K562 (cell line): ENCODE results near the gene CDC45.

ENCODE experiments used
- BCL6 ChIP-seq: fragments of 250-450 bp; sonication (Bioruptor Pico); IDR thresholded peaks from 2 replicates; pipeline ENCODE4 v1.4.0; 2020
- BRF1 ChIP-seq: IDR thresholded peaks from 3 replicates; pipeline ENCODE4 v1.6.1; 2011; ENCODE audit warnings: borderline replicate concordance, mild to moderate bottlenecking; ENCODE audit not compliant: insufficient read length; ENCODE audit errors: extremely low read depth
- ELF1 ChIP-seq: fragments of 200-800 bp; sonication (Bioruptor generic); IDR thresholded peaks from 2 replicates; pipeline ENCODE4 v1.6.1; 2016; ENCODE audit warnings: missing genetic modification characterization, missing compliant biosample characterization
- HDGF ChIP-seq: fragments of 450-650 bp; IDR thresholded peaks from 2 replicates; pipeline ENCODE4 v1.6.1; 2016
- KAT2B ChIP-seq: IDR thresholded peaks from one replicate; pipeline ENCODE4 v1.6.1; 2012; ENCODE audit warnings: low read depth, mild to moderate bottlenecking, control low read depth, inconsistent platforms, low read length, moderate library complexity
- POLR2A ChIP-seq: fragments of 450-650 bp; conservative IDR thresholded peaks from 2 replicates; pipeline ENCODE4 v1.6.1; 2016
- RBM25 ChIP-seq: fragments of 200-400 bp; formaldehyde crosslinking; IDR thresholded peaks from 2 replicates; pipeline ENCODE4 v1.6.1; 2018; ENCODE audit warnings: low read length, low read depth, moderate library complexity; ENCODE audit not compliant: severe bottlenecking
- SIX5 ChIP-seq, 2 experiments: IDR thresholded peaks; 2 replicates each; pipeline ENCODE4 v1.6.1; 2011; ENCODE audit warnings: low read length in 2 of 2, borderline replicate concordance in 1 of 2, low read depth in 1 of 2, mild to moderate bottlenecking in 1 of 2, moderate library complexity in 1 of 2; ENCODE audit not compliant: insufficient read depth in 1 of 2
- TARDBP ChIP-seq: fragments of 450-650 bp; IDR thresholded peaks from 2 replicates; pipeline ENCODE4 v1.6.1; 2016
- TF ChIP-seq, protein P1 (sequence below), 2 experiments: fragments of 450-650 bp; IDR thresholded peaks; 2 replicates each; pipeline ENCODE4 v1.6.1; 2016; ENCODE audit warnings: mild to moderate bottlenecking in 2 of 2, borderline replicate concordance in 1 of 2, low read depth in 1 of 2, moderate library complexity in 1 of 2
- TF ChIP-seq, protein P2 (sequence below): fragments of 450-650 bp; IDR thresholded peaks from 2 replicates; pipeline ENCODE4 v1.6.1; 2018; ENCODE audit not compliant: partially characterized antibody
- TF ChIP-seq, protein P3 (sequence below), 3 experiments: IDR thresholded peaks in 2 of 3; conservative IDR thresholded peaks in 1 of 3; 2 replicates each; pipeline ENCODE4 v1.5.1; 2011 to 2012; ENCODE audit warnings: low read length in 3 of 3, mild to moderate bottlenecking in 3 of 3, control low read depth in 2 of 3, improper control_type of control experiment in 1 of 3, inconsistent platforms in 1 of 3, low read depth in 1 of 3, mixed read lengths in 1 of 3, moderate library complexity in 1 of 3; ENCODE audit not compliant: insufficient read depth in 2 of 3
- TF ChIP-seq, protein P4 (sequence below): sonication (generic); IDR thresholded peaks from 2 replicates; pipeline ENCODE4 v1.6.1; 2016

DNA sequence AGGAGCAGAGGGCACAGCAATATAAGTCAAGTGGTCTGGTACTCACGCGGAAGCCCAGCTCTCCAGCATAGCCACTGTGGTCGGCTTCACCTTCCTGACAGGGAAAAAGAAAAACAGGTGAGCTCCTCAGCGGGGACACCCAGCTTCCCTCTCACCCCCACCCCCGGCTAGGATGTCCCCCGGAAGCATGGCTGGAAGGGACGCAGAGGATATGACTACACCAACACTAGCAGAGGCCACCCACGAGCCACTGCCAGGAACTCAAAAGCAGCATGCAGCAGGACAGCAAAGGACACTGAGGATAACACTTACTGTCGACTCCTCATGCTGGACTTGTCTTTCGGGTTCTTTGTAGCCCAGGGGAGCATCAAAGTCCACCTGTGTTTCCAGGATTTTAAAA, 23.2 kb upstream of the CDC45 start:
- no peak for TF ChIP-seq KAT2B
- TF ChIP-seq, protein P1, sequence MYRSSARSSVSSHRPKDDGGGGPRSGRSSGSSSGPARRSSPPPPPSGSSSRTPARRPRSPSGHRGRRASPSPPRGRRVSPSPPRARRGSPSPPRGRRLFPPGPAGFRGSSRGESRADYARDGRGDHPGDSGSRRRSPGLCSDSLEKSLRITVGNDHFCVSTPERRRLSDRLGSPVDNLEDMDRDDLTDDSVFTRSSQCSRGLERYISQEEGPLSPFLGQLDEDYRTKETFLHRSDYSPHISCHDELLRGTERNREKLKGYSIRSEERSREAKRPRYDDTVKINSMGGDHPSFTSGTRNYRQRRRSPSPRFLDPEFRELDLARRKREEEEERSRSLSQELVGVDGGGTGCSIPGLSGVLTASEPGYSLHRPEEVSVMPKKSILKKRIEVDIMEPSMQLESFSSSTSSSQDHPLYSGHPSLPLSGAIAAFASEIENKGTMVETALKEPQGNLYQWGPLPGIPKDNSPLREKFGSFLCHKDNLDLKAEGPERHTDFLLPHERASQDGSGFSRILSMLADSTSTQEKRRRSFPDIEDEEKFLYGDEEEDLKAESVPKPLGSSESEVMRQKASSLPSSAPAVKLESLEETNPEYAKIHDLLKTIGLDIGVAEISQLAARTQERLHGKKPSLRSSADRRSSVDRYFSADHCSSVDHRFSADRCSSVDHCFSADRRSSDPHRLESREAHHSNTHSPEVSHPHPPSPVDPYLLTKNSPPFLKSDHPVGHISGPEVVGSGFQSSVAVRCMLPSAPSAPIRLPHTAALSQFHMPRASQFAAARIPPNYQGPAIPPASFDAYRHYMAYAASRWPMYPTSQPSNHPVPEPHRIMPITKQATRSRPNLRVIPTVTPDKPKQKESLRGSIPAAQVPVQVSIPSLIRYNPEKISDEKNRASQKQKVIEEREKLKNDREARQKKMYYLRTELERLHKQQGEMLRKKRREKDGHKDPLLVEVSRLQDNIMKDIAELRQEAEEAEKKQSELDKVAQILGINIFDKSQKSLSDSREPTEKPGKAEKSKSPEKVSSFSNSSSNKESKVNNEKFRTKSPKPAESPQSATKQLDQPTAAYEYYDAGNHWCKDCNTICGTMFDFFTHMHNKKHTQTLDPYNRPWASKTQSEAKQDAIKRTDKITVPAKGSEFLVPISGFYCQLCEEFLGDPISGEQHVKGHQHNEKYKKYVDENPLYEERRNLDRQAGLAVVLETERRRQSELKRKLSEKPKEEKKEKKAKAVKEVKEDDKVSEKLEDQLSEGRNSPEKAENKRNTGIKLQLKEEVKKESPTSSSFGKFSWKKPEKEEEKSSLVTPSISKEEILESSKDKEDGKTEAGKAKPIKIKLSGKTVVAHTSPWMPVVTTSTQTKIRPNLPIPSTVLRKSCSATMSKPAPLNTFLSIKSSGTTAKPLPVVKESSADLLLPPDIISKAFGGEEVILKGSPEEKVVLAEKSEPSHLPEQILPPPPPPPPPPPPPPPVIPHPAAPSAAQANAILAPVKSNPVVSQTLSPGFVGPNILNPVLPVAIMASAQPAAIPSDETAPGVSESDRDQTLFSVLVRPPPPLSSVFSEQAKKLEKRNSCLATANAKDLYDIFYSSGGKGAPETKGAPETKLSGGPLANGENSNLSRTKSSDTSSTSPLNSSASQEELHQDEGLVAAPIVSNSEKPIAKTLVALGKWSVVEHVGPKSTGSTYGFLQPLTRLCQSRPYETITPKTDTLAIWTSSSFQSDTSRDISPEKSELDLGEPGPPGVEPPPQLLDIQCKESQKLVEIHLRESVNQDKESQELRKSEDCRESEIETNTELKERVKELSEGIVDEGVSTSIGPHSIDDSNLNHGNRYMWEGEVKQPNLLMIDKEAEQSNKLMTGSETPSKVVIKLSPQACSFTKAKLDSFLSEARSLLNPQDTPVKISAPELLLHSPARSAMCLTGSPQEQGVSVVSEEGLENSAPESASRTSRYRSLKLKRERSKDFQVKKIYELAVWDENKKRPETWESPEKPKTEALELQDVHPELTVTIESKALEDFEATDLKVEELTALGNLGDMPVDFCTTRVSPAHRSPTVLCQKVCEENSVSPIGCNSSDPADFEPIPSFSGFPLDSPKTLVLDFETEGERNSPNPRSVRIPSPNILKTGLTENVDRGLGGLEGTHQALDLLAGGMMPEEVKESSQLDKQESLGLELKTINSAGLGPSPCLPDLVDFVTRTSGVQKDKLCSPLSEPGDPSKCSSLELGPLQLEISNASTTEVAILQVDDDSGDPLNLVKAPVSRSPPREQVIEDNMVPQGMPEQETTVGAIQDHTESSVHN (IDR thresholded peaks at IDR 0.05; ENCODE audit: borderline replicate concordance in 1 of 2, low read depth in 1 of 2), result no peak
- no peak for TF ChIP-seq BCL6 (CRISPR knock-in tag)
- no peak for TF ChIP-seq HDGF
- no peak for TF ChIP-seq RBM25
- no peak for TF ChIP-seq TARDBP
- TF ChIP-seq ELF1 (tag), result no peak
- no peak for TF ChIP-seq POLR2A
- TF ChIP-seq, protein P2, sequence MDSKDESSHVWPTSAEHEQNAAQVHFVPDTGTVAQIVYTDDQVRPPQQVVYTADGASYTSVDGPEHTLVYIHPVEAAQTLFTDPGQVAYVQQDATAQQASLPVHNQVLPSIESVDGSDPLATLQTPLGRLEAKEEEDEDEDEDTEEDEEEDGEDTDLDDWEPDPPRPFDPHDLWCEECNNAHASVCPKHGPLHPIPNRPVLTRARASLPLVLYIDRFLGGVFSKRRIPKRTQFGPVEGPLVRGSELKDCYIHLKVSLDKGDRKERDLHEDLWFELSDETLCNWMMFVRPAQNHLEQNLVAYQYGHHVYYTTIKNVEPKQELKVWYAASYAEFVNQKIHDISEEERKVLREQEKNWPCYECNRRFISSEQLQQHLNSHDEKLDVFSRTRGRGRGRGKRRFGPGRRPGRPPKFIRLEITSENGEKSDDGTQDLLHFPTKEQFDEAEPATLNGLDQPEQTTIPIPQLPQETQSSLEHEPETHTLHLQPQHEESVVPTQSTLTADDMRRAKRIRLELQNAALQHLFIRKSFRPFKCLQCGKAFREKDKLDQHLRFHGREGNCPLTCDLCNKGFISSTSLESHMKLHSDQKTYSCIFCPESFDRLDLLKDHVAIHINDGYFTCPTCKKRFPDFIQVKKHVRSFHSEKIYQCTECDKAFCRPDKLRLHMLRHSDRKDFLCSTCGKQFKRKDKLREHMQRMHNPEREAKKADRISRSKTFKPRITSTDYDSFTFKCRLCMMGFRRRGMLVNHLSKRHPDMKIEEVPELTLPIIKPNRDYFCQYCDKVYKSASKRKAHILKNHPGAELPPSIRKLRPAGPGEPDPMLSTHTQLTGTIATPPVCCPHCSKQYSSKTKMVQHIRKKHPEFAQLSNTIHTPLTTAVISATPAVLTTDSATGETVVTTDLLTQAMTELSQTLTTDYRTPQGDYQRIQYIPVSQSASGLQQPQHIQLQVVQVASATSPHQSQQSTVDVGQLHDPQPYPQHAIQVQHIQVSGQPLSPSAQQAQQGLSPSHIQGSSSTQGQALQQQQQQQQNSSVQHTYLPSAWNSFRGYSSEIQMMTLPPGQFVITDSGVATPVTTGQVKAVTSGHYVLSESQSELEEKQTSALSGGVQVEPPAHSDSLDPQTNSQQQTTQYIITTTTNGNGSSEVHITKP, result no peak
- TF ChIP-seq, protein P3, sequence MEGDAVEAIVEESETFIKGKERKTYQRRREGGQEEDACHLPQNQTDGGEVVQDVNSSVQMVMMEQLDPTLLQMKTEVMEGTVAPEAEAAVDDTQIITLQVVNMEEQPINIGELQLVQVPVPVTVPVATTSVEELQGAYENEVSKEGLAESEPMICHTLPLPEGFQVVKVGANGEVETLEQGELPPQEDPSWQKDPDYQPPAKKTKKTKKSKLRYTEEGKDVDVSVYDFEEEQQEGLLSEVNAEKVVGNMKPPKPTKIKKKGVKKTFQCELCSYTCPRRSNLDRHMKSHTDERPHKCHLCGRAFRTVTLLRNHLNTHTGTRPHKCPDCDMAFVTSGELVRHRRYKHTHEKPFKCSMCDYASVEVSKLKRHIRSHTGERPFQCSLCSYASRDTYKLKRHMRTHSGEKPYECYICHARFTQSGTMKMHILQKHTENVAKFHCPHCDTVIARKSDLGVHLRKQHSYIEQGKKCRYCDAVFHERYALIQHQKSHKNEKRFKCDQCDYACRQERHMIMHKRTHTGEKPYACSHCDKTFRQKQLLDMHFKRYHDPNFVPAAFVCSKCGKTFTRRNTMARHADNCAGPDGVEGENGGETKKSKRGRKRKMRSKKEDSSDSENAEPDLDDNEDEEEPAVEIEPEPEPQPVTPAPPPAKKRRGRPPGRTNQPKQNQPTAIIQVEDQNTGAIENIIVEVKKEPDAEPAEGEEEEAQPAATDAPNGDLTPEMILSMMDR (IDR thresholded peaks at IDR 0.05 in 2 of 3, conservative IDR thresholded peaks at IDR 0.05 in 1 of 3; ENCODE audit: insufficient read depth in 2 of 3, low read depth in 1 of 3, low read length in 3 of 3), result no peak
- TF ChIP-seq, protein P4, sequence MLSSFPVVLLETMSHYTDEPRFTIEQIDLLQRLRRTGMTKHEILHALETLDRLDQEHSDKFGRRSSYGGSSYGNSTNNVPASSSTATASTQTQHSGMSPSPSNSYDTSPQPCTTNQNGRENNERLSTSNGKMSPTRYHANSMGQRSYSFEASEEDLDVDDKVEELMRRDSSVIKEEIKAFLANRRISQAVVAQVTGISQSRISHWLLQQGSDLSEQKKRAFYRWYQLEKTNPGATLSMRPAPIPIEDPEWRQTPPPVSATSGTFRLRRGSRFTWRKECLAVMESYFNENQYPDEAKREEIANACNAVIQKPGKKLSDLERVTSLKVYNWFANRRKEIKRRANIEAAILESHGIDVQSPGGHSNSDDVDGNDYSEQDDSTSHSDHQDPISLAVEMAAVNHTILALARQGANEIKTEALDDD, result no peak
- no peak for TF ChIP-seq BRF1
- no peak for TF ChIP-seq SIX5 (IDR thresholded peaks at IDR 0.05; ENCODE audit: borderline replicate concordance in 1 of 2, insufficient read depth in 1 of 2, low read depth in 1 of 2, low read length in 2 of 2)
